Panc1 (cell line): ENCODE measurements around the gene MAP3K12. TPM values are rescaled to one million over a fixed set of nuclear protein-coding genes. Genes with fewer than 3 reads are reported as not detected.

Experiments used
- ATAC-seq: fragments of 200-7000 bp; cut with Tn5 transposase; 2 replicates; pipeline ENCODE4 v1.9.1; 2020; ENCODE audit warnings: mild to moderate bottlenecking, moderate library complexity
- BruUV-seq: library from RNA; stranded (reverse); fragments of 400-500 nt; replicated peaks from 2 replicates; lab custom pipeline; 2021; lab: Mats Ljungman, UMichigan
- CTCF ChIA-PET: fragments of 300-600 bp; sonication (Branson Sonifier 250); formaldehyde crosslinking; loops from one replicate; lab custom pipeline; 2022; ENCODE audit warnings: antibody characterized with exemption; lab: Charles Lee
- POLR2A ChIA-PET: fragments of 300-600 bp; sonication (Branson Sonifier 250); formaldehyde crosslinking; loops from one replicate; lab custom pipeline; 2022; ENCODE audit warnings: antibody characterized with exemption; lab: Charles Lee
- DNase-seq: peaks from one replicate; pipeline ENCODE4 v3.0.0-alpha.2; 2010; ENCODE audit warnings: low read depth, low spot score
- H3K27ac ChIP-seq: 2 replicates; pipeline ENCODE4 v1.5.1; 2011; ENCODE audit warnings: mild to moderate bottlenecking, low read length, inconsistent platforms
- H3K27me3 ChIP-seq: fragments of 200-500 bp; sonication (Bioruptor generic); 2 replicates; pipeline ENCODE4 v1.6.0; 2014; ENCODE audit warnings: low read length, inconsistent platforms; ENCODE audit not compliant: control insufficient read depth, insufficient read depth
- H3K36me3 ChIP-seq: fragments of 200-500 bp; sonication (Bioruptor generic); 2 replicates; pipeline ENCODE4 v1.5.1; 2014; ENCODE audit warnings: inconsistent platforms, mild to moderate bottlenecking, low read length, moderate library complexity; ENCODE audit not compliant: control insufficient read depth, insufficient read depth
- H3K4me1 ChIP-seq: 2 replicates; pipeline ENCODE4 v1.5.1; 2011; ENCODE audit warnings: inconsistent platforms, mild to moderate bottlenecking, low read length, moderate library complexity; ENCODE audit not compliant: control insufficient read depth, insufficient read depth
- H3K4me3 ChIP-seq, 2 experiments: 2 replicates each; pipeline ENCODE4 v1.5.1; 2011 to 2012; ENCODE audit warnings: low read depth in 2 of 2, low read length in 2 of 2, mild to moderate bottlenecking in 2 of 2, inconsistent platforms in 1 of 2, moderate library complexity in 1 of 2
- H3K9me3 ChIP-seq: fragments of 200-500 bp; sonication (Bioruptor generic); 2 replicates; pipeline ENCODE4 v1.5.1; 2014; ENCODE audit warnings: low read depth, mild to moderate bottlenecking, inconsistent platforms, low read length, moderate library complexity; ENCODE audit not compliant: control insufficient read depth, insufficient read depth
- POLR2AphosphoS5 ChIP-seq: IDR thresholded peaks from 2 replicates; pipeline ENCODE4 v1.6.1; 2012; ENCODE audit warnings: mild to moderate bottlenecking, low read depth, low read length, moderate library complexity
- SIN3A ChIP-seq: IDR thresholded peaks from 2 replicates; pipeline ENCODE4 v1.6.1; 2012; ENCODE audit warnings: low read depth, mild to moderate bottlenecking, low read length, moderate library complexity, borderline replicate concordance; ENCODE audit not compliant: insufficient read depth
- TCF7L2 ChIP-seq: IDR thresholded peaks from 2 replicates; pipeline ENCODE4 v1.6.1; 2011; ENCODE audit warnings: mild to moderate bottlenecking, low read depth, low read length, inconsistent platforms
- in situ Hi-C: cut with HindIII; loops from 2 replicates; pipeline ENCODE4 v1.10.0; 2016; ENCODE audit warnings: low sequenced_read_pairs, low pct_unique_long_range_greater_than_20kb
- intact Hi-C: fragments of 100-400 bp; cut with micrococcal nuclease; formaldehyde crosslinking; loops from one replicate; pipeline ENCODE4 v1.10.0; 2022; ENCODE audit not compliant: unreplicated experiment
- total RNA-seq: library from RNA; stranded (reverse); gene quantifications from one replicate; pipeline ENCODE4 v1.2.1, GENCODE V29; 2021; ENCODE audit not compliant: unreplicated experiment
- TF ChIP-seq, protein P1 (sequence below): fragments of 450-650 bp; IDR thresholded peaks from 2 replicates; pipeline ENCODE4 v1.5.1; 2017; ENCODE audit warnings: mild to moderate bottlenecking
- TF ChIP-seq, protein P2 (sequence below), 2 experiments: IDR thresholded peaks; 2 replicates each; pipeline ENCODE4 v1.6.1; 2011 to 2012; ENCODE audit warnings: low read depth in 2 of 2, control low read depth in 1 of 2, low read length in 1 of 2, mild to moderate bottlenecking in 1 of 2, moderate library complexity in 1 of 2; ENCODE audit not compliant: insufficient read depth in 1 of 2

Gene MAP3K12
- total RNA-seq, 1 experiment from 2014 or later, result 32.2 TPM

- ChIA-PET POLR2A (no interaction called here), CTCF (no interaction called here)
- intact Hi-C loops (no loop called here), in situ Hi-C loops (no loop called here)
- H3K4me1 ChIP-seq, result peaks cover 22% of the 10 kb centered on the region
- no peak for ATAC-seq
- no peak for DNase-seq
- no peak overlapping the region for H3K27ac ChIP-seq
- H3K36me3 ChIP-seq, result peaks cover 74% of the 10 kb centered on the region
- no peaks in the 10 kb centered on the region for H3K27me3 ChIP-seq
- no TSS peak for BruUV-seq
- no peak overlapping the region for H3K4me3 ChIP-seq
- TF ChIP-seq, protein P1, sequence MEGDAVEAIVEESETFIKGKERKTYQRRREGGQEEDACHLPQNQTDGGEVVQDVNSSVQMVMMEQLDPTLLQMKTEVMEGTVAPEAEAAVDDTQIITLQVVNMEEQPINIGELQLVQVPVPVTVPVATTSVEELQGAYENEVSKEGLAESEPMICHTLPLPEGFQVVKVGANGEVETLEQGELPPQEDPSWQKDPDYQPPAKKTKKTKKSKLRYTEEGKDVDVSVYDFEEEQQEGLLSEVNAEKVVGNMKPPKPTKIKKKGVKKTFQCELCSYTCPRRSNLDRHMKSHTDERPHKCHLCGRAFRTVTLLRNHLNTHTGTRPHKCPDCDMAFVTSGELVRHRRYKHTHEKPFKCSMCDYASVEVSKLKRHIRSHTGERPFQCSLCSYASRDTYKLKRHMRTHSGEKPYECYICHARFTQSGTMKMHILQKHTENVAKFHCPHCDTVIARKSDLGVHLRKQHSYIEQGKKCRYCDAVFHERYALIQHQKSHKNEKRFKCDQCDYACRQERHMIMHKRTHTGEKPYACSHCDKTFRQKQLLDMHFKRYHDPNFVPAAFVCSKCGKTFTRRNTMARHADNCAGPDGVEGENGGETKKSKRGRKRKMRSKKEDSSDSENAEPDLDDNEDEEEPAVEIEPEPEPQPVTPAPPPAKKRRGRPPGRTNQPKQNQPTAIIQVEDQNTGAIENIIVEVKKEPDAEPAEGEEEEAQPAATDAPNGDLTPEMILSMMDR, result no peak
- H3K9me3 ChIP-seq, result no peaks in the 10 kb centered on the region
Observed at GRCh38 chr12:53456654-53457366, 42.4 kb downstream of the MAP3K12 start.

DNA sequence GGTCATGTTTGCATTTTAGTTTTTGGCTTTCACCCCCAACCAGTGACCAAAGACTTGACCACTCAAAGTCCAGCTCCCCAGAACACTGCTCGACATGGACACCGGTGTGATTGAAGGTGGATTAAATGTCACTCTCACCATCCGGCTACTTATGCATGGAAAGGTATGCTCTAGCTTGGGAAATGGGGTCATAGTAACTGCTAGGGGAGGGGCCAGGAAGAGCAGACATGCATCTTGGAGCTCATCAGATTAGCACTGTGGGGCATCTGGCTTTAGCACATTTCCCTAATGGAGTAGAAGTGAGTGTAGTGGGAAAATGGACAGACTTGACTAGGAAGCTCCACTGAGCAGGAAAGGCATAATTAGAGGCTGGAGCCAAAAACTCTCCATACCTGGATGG lies 44.6 kb downstream of the MAP3K12 start:
- in situ Hi-C loops, result no loop called here
- POLR2A ChIA-PET, result no interaction called here

More for the DNA sequence above, 44.6 kb downstream of the MAP3K12 start:
- Histone ChIP-seq H3K36me3 (peaks cover 54% of the 10 kb centered on the region), H3K4me3 (no peak overlapping the region; a peak in 1 of 4 replicates), H3K27me3 (no peaks in the 10 kb centered on the region), H3K4me1 (peaks cover 22% of the 10 kb centered on the region), H3K9me3 (no peaks in the 10 kb centered on the region), H3K27ac (peak overlapping the region; percentile 95; the same call in 1 of the 2 replicates)
- no TSS peak for BruUV-seq
- intact Hi-C loops, result no loop called here
- CTCF ChIA-PET, result interaction anchor here (0.6 kb wide), 1 partner anchor 22 kb away, joined by 3 read pairs; no protein-coding TSS in a partner anchor
- ATAC-seq, result no peak
- no peak for TF ChIP-seq SIN3A
- TF ChIP-seq TCF7L2, result no peak
- no peak for TF ChIP-seq POLR2AphosphoS5
- TF ChIP-seq, protein P1, result no peak
- TF ChIP-seq, protein P2, sequence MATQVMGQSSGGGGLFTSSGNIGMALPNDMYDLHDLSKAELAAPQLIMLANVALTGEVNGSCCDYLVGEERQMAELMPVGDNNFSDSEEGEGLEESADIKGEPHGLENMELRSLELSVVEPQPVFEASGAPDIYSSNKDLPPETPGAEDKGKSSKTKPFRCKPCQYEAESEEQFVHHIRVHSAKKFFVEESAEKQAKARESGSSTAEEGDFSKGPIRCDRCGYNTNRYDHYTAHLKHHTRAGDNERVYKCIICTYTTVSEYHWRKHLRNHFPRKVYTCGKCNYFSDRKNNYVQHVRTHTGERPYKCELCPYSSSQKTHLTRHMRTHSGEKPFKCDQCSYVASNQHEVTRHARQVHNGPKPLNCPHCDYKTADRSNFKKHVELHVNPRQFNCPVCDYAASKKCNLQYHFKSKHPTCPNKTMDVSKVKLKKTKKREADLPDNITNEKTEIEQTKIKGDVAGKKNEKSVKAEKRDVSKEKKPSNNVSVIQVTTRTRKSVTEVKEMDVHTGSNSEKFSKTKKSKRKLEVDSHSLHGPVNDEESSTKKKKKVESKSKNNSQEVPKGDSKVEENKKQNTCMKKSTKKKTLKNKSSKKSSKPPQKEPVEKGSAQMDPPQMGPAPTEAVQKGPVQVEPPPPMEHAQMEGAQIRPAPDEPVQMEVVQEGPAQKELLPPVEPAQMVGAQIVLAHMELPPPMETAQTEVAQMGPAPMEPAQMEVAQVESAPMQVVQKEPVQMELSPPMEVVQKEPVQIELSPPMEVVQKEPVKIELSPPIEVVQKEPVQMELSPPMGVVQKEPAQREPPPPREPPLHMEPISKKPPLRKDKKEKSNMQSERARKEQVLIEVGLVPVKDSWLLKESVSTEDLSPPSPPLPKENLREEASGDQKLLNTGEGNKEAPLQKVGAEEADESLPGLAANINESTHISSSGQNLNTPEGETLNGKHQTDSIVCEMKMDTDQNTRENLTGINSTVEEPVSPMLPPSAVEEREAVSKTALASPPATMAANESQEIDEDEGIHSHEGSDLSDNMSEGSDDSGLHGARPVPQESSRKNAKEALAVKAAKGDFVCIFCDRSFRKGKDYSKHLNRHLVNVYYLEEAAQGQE (IDR thresholded peaks at IDR 0.05; ENCODE audit: insufficient read depth in 1 of 2, low read depth in 2 of 2, low read length in 1 of 2), result no peak
- DNase-seq, result no peak
